GM21447 (cell line): ENCODE measurements around the gene B4GALT5.

Experiments
- ATAC-seq: cut with Tn5 transposase; IDR thresholded peaks from one replicate; pipeline ENCODE4 v1.9.1; 2021; ENCODE audit not compliant: unreplicated experiment

The B4GALT5 gene

DNA sequence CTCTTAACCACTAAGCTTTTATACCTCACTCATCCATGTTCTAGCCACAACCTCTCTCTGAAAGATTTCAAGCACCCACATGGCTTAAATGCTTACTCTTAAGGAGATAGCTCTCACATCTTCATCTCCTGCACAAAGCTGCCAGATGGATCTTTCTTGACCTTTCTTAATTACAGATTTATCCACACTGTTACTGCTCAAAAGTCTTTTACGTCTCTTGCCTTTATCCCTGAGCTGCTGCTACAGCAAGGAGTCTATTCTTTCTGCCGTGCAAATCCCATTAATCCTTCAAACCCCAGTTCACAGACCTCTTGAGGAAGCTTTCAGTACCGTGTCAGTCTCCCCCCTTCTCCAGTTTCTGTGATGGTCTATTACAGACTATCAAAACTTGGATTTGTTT lies 54.6 kb downstream of the B4GALT5 start:
- ATAC-seq = no peak

DNA sequence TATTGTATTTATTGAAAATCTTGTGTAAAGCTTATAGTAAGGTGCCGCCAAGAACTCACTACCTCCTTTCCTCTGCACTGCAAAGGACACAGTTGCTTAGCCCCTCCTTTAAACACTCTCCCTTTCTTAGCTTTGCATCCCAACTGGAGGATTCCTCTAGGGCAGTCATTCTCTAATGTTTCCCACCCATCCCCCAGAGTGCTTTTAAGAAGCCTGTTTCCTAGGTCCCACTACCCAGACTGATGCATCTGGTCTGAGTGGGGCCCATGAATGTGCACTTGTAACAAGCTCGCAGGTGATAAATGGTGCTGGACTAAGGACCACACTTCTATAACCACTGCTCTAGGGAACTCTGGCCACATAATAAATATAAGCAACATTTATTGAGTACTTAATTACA lies 55.2 kb downstream of the B4GALT5 start:
- no peak for ATAC-seq

GRCh38 chr20:49657118-49657901 lies 56.4 kb downstream of the B4GALT5 start:
- no peak for ATAC-seq

DNA sequence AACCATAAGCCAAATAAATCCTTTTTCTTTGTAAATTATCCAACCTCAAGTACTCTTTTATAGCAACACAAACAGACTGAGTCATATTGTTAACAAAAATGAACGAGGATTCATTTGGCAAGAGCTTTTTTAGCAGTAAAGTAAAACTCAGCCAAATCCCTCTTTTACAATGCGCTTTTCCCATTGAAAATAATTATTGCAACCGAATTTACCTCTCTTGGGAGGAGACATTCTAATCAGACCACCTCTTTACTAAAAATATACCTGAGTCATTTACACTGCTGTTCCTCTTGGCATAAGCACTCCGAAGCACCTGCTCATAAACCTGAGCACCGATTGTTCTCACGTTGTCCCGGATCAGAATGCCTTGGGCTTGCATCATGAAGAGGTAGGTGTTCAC lies 57.4 kb downstream of the B4GALT5 start:
- ATAC-seq = no peak

DNA sequence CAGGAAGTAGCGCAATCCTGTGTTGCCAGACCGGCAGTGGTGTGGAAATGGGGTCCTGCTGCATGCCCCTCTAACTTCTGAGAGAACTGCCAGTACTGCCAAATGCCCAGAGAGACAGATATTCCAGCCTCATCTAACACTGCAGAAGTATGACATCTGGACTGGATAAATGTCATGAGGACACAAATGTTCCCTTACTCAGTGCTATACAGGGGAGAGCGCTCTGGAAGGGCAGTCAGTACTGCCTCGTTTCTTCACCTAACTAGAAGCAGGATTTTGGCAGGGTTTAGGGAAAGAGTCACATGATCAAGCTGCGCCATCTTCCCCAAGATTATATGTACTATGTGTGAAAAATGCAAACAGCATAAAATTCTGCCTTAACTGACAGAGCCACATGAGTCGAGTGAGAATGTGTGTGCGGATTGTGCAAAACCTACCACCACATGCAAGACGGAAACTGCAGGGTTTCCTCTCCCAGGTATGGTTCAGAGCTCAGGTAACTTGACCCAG lies 59.7 kb downstream of the B4GALT5 start:
- no peak for ATAC-seq

DNA sequence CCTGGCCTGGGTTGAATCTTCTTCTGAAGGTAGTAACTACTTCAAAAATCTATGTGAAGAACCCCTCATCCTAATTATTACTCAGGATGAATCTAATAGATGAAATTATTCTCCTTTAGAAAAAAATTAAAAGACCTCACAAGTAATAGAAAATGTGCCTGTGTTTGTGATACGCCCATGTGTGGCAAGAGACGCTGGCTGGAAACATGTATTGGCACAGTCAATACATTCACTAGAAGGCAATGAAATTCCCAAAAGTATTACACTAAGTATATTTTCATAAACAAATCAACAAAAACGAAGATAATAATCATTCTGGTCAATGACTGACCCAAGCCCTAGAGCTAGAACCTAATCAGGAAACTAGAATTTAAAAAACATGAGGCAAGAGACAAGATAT lies 64.0 kb downstream of the B4GALT5 start:
- no peak for ATAC-seq

DNA sequence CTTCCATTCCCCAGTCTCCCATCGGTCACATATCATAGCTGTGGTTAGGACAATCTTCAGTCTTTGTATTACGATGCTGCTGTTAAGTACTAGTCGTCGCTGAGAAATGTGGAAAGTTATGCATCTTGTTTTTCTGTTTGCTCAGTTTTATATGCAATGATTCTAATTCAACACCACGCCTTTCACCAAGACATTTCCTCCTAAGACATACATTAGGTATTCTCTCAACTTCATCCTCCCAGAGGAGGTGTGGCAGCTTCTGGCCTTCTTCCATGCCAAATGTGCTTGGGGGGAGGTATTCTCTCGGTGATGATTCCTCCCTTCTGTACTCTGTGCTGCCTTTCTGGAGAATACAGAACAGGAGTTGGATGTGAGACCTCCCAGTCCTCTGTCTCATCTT lies 66.1 kb downstream of the B4GALT5 start:
- no peak for ATAC-seq

GRCh38 chr20:49646528-49646927 lies 67.2 kb downstream of the B4GALT5 start:
- no peak for ATAC-seq

DNA sequence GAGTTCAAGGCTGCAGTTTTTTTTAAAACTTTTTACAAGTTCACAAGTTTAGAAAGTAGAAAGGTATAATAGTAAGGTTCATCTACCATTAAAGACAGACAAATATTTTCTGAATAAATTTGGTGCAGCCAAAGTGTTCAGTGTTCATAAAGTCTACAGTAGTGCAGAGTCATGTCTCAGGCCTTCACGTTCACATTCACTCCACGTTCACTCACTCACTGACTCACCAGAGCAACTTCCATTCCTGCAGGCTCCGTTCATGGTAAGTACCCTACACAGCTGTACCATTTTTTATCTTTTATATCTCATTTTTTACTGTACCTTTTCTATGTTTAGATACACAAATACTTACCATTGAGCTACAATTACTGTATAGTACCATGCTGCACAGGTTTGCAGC lies 67.6 kb downstream of the B4GALT5 start:
- no peak for ATAC-seq

DNA sequence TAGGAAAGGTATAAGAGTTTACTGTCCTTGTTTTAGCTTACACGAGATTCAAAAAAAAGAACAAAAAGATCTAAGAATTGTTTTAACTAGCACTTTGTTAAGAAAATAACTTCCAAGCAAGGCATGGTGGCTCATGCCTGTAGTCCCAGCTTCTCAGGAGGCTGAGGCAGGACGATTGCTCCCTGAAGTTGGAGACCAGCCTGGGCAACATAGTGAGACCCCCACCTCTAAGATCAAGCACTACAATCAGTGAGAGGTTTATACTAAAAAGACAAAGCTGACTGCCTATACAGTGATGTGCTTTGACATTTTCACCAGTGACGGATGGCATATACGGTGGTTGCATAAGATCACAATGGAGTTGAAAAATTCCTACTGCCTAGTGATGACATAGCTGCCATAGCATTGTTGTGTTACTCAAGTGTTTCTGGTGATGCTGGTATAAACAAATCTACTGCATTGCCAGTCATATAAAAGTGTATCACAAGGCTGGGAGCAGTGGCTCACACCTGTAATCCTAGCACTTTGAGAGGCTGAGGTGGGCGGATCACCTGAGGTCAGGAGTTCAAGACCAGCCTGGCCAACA lies 68.6 kb downstream of the B4GALT5 start:
- ATAC-seq = no peak

GRCh38 chr20:49642816-49643215 lies 70.9 kb downstream of the B4GALT5 start:
- ATAC-seq = no peak

- no peak for ATAC-seq
Measured at GRCh38 chr20:49641683-49642656, 71.7 kb downstream of the B4GALT5 start.

DNA sequence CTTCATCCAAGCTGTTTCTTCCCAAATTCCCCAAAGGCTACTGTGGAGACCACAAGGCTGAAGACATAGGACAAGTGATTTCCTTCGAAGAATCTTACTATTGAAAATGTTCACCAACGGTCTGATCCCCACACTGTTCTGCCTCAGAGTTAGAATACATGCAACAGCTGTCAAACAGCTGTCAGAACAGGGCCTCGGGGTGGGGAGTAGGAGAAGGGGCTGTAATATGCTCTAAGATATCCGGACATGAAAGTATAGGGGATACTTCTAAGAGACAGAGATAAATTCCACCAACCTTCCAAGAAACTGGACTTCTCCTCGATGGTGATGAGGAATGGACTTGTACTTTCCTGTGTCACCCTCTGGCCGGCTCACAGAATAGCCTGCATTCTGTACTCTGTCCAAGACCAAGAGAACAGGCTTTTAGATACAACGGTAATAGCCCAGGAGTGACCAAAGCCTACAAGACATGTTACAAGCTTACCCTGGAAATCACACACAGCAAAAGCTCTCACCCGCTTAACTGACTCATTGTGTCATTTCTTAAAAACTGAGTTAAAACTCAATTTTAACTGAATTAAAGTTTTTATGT lies 76.5 kb downstream of the B4GALT5 start:
- no peak for ATAC-seq

GRCh38 chr20:49636447-49636846 lies 77.2 kb downstream of the B4GALT5 start:
- ATAC-seq = no peak

DNA sequence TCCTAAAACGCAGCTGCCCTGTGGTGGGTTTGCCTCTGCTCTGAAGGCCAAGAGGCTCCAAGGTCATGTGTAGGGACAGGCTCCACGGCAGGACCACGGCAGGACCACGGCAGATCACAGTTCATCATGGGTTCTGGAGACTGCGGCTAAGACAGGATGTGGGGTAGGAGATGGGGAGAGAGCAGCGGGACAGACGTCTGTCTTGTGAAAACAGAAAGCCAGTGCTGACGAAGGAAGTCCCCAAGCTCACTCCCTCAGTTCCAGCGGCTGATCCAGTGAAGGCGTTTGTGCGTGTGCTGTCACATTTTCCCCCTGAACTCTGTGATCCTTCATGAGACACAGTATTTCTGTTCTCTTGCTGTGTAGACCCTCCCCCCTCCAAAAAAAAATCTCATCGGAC lies 77.8 kb downstream of the B4GALT5 start:
- no peak for ATAC-seq

DNA sequence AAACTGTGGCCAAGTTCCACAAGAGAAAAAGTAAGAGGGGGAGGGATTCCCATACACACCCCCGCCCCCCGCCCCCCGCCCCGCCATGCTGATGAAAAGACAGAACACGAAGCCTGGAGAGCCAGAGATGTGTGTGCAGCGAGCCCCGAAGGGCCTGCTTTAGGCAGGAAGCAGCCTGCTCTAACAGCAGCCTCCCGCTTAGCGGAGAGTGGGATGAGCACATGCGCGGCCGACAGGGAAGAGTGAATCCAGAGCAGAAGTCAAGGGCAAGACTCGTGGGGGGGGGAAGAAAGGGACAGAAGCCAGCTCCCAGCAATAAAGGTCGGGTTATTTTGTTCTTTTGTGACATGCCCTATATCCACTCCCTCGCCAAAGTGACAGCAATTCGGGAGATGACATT lies 78.5 kb downstream of the B4GALT5 start:
- no peak for ATAC-seq

DNA sequence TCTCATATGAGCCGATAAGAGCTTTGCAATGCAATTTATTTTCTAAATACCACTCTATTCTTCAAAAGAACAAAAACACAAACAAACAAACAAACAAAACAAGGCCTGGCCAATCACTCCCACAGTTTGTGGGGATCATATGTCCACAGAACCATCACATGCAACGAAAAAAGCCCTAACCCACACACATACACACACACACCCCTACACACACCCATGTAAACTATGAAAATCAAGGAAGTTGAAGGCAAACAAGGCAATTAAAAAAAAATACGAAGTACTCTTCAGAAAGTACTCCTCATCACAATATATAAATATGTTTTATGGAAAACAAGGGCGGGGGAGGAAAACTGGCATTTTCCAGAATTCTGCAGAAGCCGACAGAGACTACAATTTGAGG lies 79.6 kb downstream of the B4GALT5 start:
- ATAC-seq = no peak

GRCh38 chr20:49633643-49634042 lies 80.0 kb downstream of the B4GALT5 start:
- ATAC-seq = no peak

DNA sequence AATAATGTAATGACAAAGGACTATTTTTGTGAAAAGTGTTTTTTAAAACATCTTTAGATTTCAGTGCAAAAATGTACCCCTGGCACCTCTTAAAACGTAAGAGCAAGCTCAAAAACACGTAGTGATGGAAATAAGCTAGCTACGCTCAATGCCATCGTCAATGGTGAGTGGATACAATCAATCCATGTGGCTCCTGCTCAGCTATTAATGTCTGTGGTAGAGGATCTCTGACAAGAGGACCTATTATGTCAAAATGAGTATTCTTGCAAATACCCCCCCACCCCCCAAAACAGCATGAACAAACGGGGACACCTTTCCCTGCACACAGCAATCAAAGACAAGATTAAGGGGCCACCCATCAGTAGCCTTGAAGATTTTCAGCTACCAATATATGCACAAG lies 80.7 kb downstream of the B4GALT5 start:
- no peak for ATAC-seq

- no peak for ATAC-seq
Measured at GRCh38 chr20:49631856-49632418, 81.7 kb downstream of the B4GALT5 start.
